Fibroblast of villous mesenchyme (primary cell): ENCODE results near the gene GPR39. TPM values are rescaled to one million over a fixed set of nuclear protein-coding genes. Genes with fewer than 3 reads are reported as not detected.

Source experiments
- DNase-seq: peaks from one replicate; pipeline ENCODE4 v3.0.0-alpha.2; 2010; ENCODE audit warnings: low read depth
- H3K4me3 ChIP-seq: 2 replicates; pipeline ENCODE4 v1.5.1; 2011; ENCODE audit warnings: low read depth, mild to moderate bottlenecking, low read length
- CTCF ChIP-seq: IDR thresholded peaks from 2 replicates; pipeline ENCODE4 v1.5.1; 2012; ENCODE audit warnings: low read depth, mild to moderate bottlenecking, low read length; ENCODE audit not compliant: insufficient read depth
- total RNA-seq: library from RNA; depleted of rRNA; stranded (reverse); fragments of >200 nt; gene quantifications from 2 replicates; pipeline ENCODE4 v1.2.3, GENCODE V29; 2012

The GPR39 gene
- total RNA-seq, 1 donor: 5.6 TPM

DNA sequence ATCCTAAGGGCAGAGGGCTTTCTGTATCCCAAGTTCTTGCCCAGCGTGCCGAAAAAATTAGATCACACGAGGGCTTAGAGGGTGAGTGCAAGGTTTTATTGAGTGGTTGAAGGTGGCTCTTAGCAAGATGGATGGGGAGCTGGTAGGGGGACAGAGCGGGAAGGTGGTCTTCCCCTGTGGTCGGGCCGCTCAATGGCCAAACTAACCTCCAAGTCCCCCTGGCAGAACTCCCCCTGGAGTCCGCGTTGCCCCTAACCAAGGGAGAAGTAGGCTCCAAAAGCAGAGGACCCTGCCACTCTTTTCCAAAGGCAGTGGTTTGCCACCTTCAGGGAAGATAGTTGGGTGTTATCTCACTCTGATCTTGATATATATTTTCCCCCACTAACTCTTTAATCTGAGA is 190.0 kb downstream of the GPR39 start:
- H3K4me3 ChIP-seq: no peak overlapping the region
- DNase-seq: no peak
- TF ChIP-seq CTCF: no peak

DNA sequence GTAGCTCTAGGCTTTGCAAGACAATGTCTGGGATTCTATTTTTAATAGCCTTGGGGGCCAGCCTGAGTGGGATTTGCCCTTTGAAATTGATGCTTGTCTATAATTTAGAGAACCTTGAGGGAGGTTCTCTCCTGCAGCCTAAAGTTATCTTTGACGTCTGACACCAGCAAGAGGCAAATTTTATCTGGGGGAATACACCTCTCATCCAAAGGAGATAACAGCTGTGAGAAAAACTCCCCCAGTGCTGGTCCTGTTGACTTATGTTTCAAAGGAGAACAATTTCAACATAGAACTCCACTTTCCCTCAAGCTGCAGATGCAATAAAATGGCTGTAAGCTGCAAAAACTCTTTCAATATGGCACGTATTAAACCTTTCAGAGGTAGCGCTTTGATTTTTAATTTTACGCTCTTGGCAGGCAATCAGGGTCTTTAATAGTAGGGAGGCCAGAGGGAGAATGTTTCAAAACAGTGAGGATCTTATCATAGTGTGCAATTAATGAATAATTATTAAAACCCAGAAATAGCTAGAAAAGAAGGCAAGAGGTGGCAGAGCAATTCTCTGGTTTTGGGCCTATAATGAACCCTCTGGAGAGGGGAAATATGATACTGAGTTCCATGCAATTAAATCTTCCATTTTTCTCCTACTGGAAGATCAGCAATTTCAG is 191.0 kb downstream of the GPR39 start:
- no peak for DNase-seq
- no peak overlapping the region for H3K4me3 ChIP-seq
- TF ChIP-seq CTCF: no peak

- DNase-seq: no peak
- TF ChIP-seq CTCF: no peak
- no peak overlapping the region for H3K4me3 ChIP-seq
These were observed 191.7 kb downstream of the GPR39 start for GRCh38 chr2:132608311-132608710.

GRCh38 chr2:132609101-132609890 is 192.7 kb downstream of the GPR39 start:
- DNase-seq: no peak
- no peak overlapping the region for H3K4me3 ChIP-seq
- TF ChIP-seq CTCF: no peak

- no peak for TF ChIP-seq CTCF
- H3K4me3 ChIP-seq: no peak overlapping the region
- no peak for DNase-seq
These were observed 195.1 kb downstream of the GPR39 start for GRCh38 chr2:132611719-132612118.

DNA sequence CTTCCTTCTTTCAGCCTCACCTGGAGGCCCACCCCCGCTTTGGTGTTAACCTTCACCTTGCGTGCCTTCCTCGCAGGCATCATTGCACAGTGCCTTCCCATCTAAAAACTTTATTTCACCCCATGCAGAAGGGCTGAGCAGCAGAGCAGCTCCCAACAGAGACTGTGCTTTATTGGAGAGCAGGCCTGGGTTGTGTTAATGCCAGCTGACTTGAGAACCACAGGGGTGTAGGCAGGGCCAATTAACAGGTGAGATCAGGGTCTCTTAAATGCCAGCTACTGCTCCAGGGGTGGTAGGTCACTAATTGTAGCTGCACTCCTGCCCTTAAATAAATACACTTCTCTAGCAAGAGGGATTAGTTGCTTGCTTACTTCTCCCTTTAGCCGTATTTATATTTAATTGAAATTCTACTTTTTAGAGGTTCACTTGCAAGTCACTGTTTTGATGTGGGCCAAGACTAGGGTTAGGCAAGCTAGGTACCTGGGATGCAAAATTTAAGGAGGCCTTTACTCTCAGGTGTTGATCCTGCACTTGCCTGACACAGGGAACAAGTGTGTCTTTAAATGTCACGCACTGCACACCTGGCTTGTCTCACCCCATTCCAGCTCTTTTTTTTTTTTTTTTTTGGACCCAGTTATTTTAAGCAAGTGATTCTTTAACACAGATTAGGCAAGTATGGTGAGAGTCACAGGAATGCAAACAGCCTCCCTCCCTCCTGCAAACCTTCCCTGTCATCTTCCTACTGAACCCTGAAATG is 198.9 kb downstream of the GPR39 start:
- no peak overlapping the region for H3K4me3 ChIP-seq
- DNase-seq: no peak
- TF ChIP-seq CTCF: no peak
